ENCODE data around the gene ACSM5. TPM values are rescaled to one million over a fixed set of nuclear protein-coding genes. Genes with fewer than 3 reads are reported as not detected.

Gene ACSM5, protein sequence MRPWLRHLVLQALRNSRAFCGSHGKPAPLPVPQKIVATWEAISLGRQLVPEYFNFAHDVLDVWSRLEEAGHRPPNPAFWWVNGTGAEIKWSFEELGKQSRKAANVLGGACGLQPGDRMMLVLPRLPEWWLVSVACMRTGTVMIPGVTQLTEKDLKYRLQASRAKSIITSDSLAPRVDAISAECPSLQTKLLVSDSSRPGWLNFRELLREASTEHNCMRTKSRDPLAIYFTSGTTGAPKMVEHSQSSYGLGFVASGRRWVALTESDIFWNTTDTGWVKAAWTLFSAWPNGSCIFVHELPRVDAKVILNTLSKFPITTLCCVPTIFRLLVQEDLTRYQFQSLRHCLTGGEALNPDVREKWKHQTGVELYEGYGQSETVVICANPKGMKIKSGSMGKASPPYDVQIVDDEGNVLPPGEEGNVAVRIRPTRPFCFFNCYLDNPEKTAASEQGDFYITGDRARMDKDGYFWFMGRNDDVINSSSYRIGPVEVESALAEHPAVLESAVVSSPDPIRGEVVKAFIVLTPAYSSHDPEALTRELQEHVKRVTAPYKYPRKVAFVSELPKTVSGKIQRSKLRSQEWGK
- 0.48 TPM for polyA plus RNA-seq
- long read RNA-seq, donor 1, result 0 reads
- long read RNA-seq, donor 2, result 0 reads
- long read RNA-seq, donor 3, result 0 reads
- long read RNA-seq, donor 4, result 0 reads
- long read RNA-seq, donor 5, result 0 reads
- long read RNA-seq, donor 6, result 0 reads
- long read RNA-seq, donor 7, result 0 reads
- long read RNA-seq, donor 8, result 0 reads
- long read RNA-seq, donor 9, result 0 reads
- long read RNA-seq, donor 10, result 0 reads
- long read RNA-seq, donor 11, result 0 reads

DNA sequence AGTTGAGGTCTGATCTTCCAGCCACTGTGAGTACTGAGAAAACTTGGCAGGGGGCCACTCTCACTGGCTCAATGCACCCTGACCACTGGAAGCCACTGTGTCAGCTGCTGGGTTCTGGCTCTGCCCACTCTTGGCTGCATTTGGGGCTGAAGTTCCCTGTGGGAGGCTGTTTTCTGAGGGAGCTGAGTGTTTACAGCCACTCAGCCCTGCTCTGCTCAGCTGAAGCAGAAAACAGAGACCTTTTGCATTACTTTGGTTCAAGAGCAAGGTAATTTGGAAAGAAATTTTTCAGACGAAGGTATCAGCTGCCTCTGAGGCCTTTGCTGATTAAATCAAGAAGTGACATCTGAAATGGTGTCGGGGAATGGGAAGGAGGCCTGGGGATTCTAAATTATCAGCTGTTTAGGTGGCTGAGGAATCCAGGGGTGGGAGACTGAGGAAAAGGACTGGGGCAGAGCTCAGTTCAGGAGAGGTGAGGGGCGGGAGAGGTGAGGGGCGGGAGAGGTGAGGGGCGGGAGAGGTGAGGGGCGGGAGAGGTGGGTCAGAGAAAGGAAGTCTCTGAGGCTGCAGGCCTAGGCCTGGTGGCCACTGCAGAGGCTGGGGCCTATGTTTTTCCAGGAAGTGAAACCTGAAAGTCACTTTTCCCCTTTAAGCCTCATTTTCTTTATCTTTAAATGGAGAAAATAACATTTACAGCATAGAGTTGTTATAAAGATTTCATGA, at the start of gene ACSM5:
TSS of gene ACSM5 (plus strand) at position 137 of the 723 bp plus-strand sequence. CDS start 1,951 bp downstream, outside the sequence.
- H3K4me1 ChIP-seq (ENCODE audit: control insufficient read depth, insufficient read depth, low read length), result no peaks in the 10 kb centered on the region

DNA sequence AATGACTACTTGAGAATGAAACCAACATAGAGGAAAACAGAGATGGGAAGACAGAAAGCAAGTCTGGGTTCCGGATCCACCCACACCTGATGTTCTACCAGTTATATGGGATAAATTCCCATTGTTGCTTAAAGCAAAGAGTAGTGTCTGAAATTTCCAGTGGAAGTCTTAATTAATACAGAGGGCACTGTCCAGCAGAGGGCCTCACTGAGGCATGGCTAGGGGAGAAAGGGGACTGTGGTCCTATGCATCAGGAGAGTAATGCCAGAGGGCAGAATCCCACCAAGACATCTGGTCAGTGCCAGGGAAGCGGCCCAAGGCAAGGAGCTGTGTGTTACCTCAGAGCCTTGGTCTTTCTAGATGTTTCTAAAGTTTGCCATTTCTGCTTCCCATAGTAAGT, 49.3 kb upstream of the ACSM5 start:
- no peaks in the 10 kb centered on the region for H3K36me3 ChIP-seq (ENCODE audit: control insufficient read depth, insufficient read depth, low read length)
- H3K9me3 ChIP-seq (ENCODE audit: control insufficient read depth, low read depth, low read length), result no peaks in the 10 kb centered on the region
- no peak for DNase-seq
- H3K4me1 ChIP-seq (ENCODE audit: control insufficient read depth, insufficient read depth, low read length), result no peaks in the 10 kb centered on the region
- WGBS (ENCODE audit: insufficient coverage, low lambda C conversion rate), result no CpG with 5 or more reads among the region's 2 CpGs
- no peak overlapping the region for H3K27ac ChIP-seq (ENCODE audit: low read length)
- no peak overlapping the region for H3K4me3 ChIP-seq (ENCODE audit: low read length)
- H3K27me3 ChIP-seq (ENCODE audit: control insufficient read depth, insufficient read depth, low read length), result no peaks in the 10 kb centered on the region

More for the DNA sequence above, at the start of gene ACSM5:
- Histone ChIP-seq H3K9me3 (ENCODE audit: control insufficient read depth, low read depth, low read length) (no peaks in the 10 kb centered on the region), H3K4me3 (ENCODE audit: low read length) (no peak within 1 kb of the TSS), H3K27ac (ENCODE audit: low read length) (no peak within 1 kb of the TSS), H3K36me3 (ENCODE audit: control insufficient read depth, insufficient read depth, low read length) (no peaks in the 10 kb centered on the region), H3K27me3 (ENCODE audit: control insufficient read depth, insufficient read depth, low read length) (no peaks in the 10 kb centered on the region)
- 67% methylated on average over 1 of the region's 6 CpGs for WGBS (ENCODE audit: insufficient coverage, low lambda C conversion rate)
- DNase-seq, result no peak

DNA sequence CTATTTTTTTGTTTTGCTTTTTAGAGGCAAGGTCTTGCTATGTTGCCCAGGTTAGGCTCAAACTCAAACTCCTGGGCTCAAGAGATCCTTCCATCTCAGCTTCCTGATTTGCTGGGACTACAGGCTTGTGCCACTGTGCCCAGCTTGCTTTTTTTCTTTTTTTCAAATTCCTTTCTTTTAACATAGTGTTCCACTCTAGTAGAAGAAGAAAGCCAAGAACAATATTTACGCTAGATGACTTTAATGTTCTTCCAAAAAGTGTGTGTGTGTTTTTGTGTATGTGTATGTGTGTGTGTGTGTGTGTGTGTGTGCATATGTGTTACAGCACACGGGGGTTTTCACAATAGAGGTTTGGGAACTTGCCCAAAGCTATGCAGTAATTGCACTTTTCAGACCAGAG, 46.1 kb upstream of the ACSM5 start:
- no CpG with 5 or more reads among the region's 2 CpGs for WGBS (ENCODE audit: insufficient coverage, low lambda C conversion rate)
- Histone ChIP-seq H3K36me3 (ENCODE audit: control insufficient read depth, insufficient read depth, low read length) (no peaks in the 10 kb centered on the region), H3K27me3 (ENCODE audit: control insufficient read depth, insufficient read depth, low read length) (no peaks in the 10 kb centered on the region), H3K27ac (ENCODE audit: low read length) (no peak overlapping the region), H3K9me3 (ENCODE audit: control insufficient read depth, low read depth, low read length) (no peaks in the 10 kb centered on the region), H3K4me3 (ENCODE audit: low read length) (no peak overlapping the region), H3K4me1 (ENCODE audit: control insufficient read depth, insufficient read depth, low read length) (no peaks in the 10 kb centered on the region)
- no peak for DNase-seq

DNA sequence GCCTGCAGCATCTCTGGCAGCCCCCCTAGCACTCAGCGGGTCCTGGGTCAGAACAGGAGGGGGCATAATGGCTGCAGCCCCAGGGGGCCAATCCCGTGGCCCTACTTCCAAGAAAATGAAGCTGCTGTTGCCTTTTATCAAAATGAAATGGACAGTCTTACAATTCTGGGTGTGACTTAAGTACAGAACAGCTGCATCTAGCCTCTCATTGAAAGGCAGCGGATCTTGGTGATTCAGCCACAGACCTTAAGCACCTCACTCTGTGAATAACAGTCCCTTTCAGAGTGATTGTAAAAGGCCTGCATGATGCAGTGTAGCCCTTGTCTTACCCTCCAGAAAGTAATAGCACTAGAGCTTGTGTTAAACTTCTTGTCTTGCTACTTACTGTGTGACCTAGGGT, 45.3 kb upstream of the ACSM5 start:
- no peak for DNase-seq
- Histone ChIP-seq H3K4me3 (ENCODE audit: low read length) (no peak overlapping the region), H3K36me3 (ENCODE audit: control insufficient read depth, insufficient read depth, low read length) (no peaks in the 10 kb centered on the region), H3K27me3 (ENCODE audit: control insufficient read depth, insufficient read depth, low read length) (no peaks in the 10 kb centered on the region), H3K27ac (ENCODE audit: low read length) (no peak overlapping the region), H3K4me1 (ENCODE audit: control insufficient read depth, insufficient read depth, low read length) (no peaks in the 10 kb centered on the region), H3K9me3 (ENCODE audit: control insufficient read depth, low read depth, low read length) (no peaks in the 10 kb centered on the region)
- WGBS (ENCODE audit: insufficient coverage, low lambda C conversion rate), result no CpG with 5 or more reads among the region's 3 CpGs

DNA sequence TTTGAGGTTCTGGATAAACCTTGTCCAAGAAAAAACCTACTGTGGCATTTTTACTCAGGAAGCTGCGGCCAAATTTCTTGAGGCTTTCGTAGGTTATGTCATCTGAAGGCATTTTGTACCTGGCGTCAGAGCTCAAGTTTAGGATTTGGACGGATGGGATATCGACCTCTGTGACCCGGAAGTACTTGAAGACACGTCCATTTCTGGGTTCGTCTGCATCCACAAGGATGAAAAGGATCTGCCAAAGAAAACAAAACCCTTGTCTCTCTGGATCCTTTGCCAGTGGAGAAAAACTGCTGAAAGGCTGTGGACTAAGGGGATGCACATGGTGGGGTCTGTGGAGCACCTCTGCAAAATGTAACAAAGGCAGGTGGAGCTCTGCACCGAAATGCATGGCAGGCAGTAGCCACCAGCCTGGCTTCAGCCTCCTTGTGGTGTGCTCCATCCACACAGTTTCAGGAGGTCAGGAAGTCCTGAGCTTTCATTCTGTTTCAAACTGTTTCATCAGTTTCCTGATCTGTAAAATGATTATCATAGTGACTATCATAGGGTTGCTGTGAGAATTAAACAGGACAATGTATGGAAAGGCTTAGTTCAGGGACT, 39.8 kb upstream of the ACSM5 start:
- DNase-seq, result no peak
- Histone ChIP-seq H3K4me1 (ENCODE audit: control insufficient read depth, insufficient read depth, low read length) (no peaks in the 10 kb centered on the region), H3K27ac (ENCODE audit: low read length) (no peak overlapping the region), H3K4me3 (ENCODE audit: low read length) (no peak overlapping the region), H3K27me3 (ENCODE audit: control insufficient read depth, insufficient read depth, low read length) (peaks cover 3% of the 10 kb centered on the region), H3K36me3 (ENCODE audit: control insufficient read depth, insufficient read depth, low read length) (no peaks in the 10 kb centered on the region), H3K9me3 (ENCODE audit: control insufficient read depth, low read depth, low read length) (no peaks in the 10 kb centered on the region)
- no CpG with 5 or more reads among the region's 9 CpGs for WGBS (ENCODE audit: insufficient coverage, low lambda C conversion rate)

DNA sequence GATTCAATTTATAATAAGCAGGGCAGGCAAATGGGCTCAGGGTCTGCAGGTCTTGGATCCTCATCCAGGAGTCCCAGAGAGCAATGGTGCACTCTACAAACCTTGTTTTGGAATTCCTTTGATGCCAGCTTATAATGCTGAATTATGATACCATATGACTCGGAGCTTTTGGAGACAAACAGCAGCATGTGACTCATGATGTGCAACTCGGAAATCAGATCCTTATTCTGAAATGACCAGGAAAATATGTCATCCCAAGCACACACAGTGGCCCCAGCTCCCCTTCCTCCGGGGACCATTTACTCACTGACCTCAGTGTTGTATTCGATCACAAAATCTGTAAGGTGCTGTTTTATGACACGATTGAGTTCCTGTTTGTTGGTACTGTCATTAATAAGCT, 36.6 kb upstream of the ACSM5 start:
- no CpG with 5 or more reads among the region's 5 CpGs for WGBS (ENCODE audit: insufficient coverage, low lambda C conversion rate)
- no peaks in the 10 kb centered on the region for H3K4me1 ChIP-seq (ENCODE audit: control insufficient read depth, insufficient read depth, low read length)
- peaks cover 3% of the 10 kb centered on the region for H3K27me3 ChIP-seq (ENCODE audit: control insufficient read depth, insufficient read depth, low read length)
- no peak overlapping the region for H3K27ac ChIP-seq (ENCODE audit: low read length)
- H3K4me3 ChIP-seq (ENCODE audit: low read length), result no peak overlapping the region
- H3K36me3 ChIP-seq (ENCODE audit: control insufficient read depth, insufficient read depth, low read length), result no peaks in the 10 kb centered on the region
- no peak for DNase-seq
- no peaks in the 10 kb centered on the region for H3K9me3 ChIP-seq (ENCODE audit: control insufficient read depth, low read depth, low read length)

DNA sequence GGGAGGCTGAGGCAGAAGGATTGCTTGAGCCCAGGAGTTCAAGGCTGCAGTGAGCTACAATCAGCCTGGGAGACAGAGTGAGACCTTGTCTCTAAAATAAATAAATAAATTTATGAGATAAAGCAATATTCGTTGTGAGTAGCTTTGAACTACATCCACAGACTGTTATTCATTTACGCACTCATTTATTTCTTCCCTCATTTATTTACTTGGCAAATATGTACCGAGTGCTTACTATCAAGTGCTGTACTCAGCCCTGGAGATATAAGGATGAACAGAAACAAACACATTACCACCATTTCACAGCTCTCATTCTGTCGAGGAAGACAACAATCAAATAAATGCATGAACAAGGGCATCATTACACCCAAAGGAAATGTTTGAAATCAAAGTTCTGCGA, 32.2 kb upstream of the ACSM5 start:
- no peaks in the 10 kb centered on the region for H3K36me3 ChIP-seq (ENCODE audit: control insufficient read depth, insufficient read depth, low read length)
- H3K4me1 ChIP-seq (ENCODE audit: control insufficient read depth, insufficient read depth, low read length), result no peaks in the 10 kb centered on the region
- no peak overlapping the region for H3K27ac ChIP-seq (ENCODE audit: low read length)
- 33% methylated on average over 1 of the region's 5 CpGs for WGBS (ENCODE audit: insufficient coverage, low lambda C conversion rate)
- H3K27me3 ChIP-seq (ENCODE audit: control insufficient read depth, insufficient read depth, low read length), result no peaks in the 10 kb centered on the region
- H3K4me3 ChIP-seq (ENCODE audit: low read length), result no peak overlapping the region
- no peak for DNase-seq
- no peaks in the 10 kb centered on the region for H3K9me3 ChIP-seq (ENCODE audit: control insufficient read depth, low read depth, low read length)

DNA sequence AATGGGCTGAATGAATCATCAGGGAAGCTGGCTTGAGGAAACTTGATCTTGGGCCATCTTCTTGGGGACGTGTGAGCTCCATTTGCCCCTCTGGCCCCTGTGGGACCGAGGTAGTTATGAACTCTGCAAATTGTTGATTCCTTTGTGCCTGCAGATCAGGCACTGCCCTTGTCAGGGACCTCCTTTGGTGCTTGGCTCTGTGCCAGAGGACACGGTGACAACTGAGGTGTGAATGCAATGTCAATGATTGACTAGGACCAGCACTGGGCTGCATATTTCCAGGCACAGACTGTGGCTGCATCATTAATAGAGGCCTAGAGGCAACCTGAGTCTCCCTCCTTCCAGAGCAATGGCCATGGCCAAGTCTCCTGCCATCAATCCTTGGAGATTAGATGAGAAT, 28.6 kb upstream of the ACSM5 start:
- DNase-seq, result peak; percentile 19 to 48
- H3K9me3 ChIP-seq (ENCODE audit: control insufficient read depth, low read depth, low read length), result no peaks in the 10 kb centered on the region
- H3K27ac ChIP-seq (ENCODE audit: low read length), result no peak overlapping the region
- H3K27me3 ChIP-seq (ENCODE audit: control insufficient read depth, insufficient read depth, low read length), result no peaks in the 10 kb centered on the region
- H3K4me3 ChIP-seq (ENCODE audit: low read length), result no peak overlapping the region
- no CpG with 5 or more reads among the region's 3 CpGs for WGBS (ENCODE audit: insufficient coverage, low lambda C conversion rate)
- no peaks in the 10 kb centered on the region for H3K36me3 ChIP-seq (ENCODE audit: control insufficient read depth, insufficient read depth, low read length)
- H3K4me1 ChIP-seq (ENCODE audit: control insufficient read depth, insufficient read depth, low read length), result peaks cover under 1% of the 10 kb centered on the region

DNA sequence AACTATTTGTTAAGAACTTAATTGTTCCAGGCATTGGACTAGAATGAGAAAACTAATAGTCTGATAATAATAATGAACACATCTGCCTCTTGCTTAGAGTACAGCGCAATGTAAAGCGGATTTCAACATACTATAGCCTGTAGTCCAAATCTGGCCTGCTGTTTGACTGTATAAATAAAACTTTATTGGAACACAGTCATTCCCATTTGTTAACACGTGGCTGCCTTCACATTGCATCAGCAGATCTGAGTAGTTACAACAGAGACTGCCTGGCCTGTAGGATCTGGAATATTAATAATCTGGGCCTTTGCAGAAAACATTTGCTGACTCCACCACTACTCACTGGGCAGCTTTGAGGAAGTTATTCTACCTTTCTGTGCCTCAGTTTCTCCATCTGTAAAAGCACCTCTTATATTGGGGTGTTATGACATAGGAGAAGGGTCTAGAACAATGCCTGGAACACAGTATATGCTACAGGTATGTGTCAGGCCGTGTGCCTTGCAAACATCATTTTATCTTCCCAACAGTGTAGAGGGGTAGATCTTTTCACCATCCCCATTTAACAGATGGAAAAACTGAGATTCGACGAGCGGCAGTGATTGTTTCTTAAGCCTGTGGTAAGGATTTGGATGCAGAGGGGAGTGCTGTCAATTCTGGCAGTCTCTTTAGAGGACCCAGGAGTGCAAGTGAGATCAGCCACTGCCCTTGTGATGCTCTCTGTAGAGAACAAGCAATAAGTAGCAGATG, 27.0 kb upstream of the ACSM5 start:
- no peaks in the 10 kb centered on the region for H3K27me3 ChIP-seq (ENCODE audit: control insufficient read depth, insufficient read depth, low read length)
- no peaks in the 10 kb centered on the region for H3K36me3 ChIP-seq (ENCODE audit: control insufficient read depth, insufficient read depth, low read length)
- WGBS (ENCODE audit: insufficient coverage, low lambda C conversion rate), result 88% methylated on average over 1 of the region's 7 CpGs
- no peaks in the 10 kb centered on the region for H3K9me3 ChIP-seq (ENCODE audit: control insufficient read depth, low read depth, low read length)
- peaks cover 6% of the 10 kb centered on the region for H3K4me1 ChIP-seq (ENCODE audit: control insufficient read depth, insufficient read depth, low read length)
- no peak overlapping the region for H3K4me3 ChIP-seq (ENCODE audit: low read length)
- DNase-seq, result no peak
- H3K27ac ChIP-seq (ENCODE audit: low read length), result no peak overlapping the region
